CD4-positive, alpha-beta T cell treated with Interleukin-21 for 1 hour (primary cell): Measurements from ENCODE around the gene PPP2R3B.
"Not testable (repeated sequence)": the region's sequence is repeated elsewhere in the genome, so short reads cannot be mapped to it uniquely, and the experiment has no call there.

Source experiments
- DNase-seq: peaks from one replicate; pipeline ENCODE4 v3.0.0-alpha.2; 2020

Gene PPP2R3B

GRCh38 chrX:317424-318067 is 69.2 kb downstream of the PPP2R3B start:
- DNase-seq = no peak

DNA sequence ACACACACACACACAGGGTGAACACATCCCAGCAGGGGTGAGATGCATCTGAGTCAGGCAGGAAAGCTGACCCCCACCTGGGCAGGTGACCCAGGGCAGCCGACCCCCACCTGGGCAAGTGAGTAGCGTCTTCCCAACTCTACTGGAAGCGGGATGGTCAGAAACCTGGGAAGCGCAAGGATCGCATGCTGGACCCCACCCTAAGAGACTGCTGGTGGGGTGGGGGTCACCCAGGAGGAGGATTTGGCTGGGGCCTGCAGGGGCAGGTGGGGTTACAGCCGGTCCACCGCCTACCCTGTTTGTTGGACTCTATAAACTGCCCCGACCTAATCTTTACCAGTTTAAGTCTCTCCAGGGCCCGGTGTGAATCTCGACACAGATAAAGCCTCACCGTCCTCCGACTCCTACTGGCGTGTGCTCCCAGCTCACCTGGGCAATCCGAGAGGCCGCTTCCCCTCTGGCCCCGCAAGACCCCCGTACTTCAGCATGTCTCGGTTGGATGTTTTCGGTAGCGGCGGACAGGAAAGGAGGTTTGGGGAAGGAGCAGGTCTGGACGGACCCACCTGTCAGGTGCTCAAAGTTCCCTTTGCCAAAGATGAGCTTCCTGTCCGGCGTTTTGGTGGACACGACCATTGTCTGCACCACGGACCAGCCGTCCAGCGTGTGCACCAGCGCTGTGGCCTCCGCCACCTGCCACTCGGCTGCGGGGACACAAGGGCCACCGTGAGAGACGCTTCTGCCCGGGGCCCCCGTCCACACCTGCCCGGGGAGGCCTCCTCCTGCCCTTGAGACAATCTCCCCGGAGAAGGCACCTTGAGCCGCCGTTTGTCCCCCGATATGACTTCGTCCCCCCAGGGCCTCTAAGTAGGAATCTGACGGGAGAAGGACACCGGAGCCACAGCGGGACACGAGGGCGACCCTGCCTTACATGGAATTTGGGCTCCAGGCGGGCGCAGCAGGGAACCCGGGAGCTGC is 70.1 kb downstream of the PPP2R3B start:
- DNase-seq = no peak

- no peak for DNase-seq
Measured at GRCh38 chrX:314781-315595, 71.7 kb downstream of the PPP2R3B start.

- DNase-seq = no peak
Measured at GRCh38 chrX:314049-314448, 72.7 kb downstream of the PPP2R3B start.

DNA sequence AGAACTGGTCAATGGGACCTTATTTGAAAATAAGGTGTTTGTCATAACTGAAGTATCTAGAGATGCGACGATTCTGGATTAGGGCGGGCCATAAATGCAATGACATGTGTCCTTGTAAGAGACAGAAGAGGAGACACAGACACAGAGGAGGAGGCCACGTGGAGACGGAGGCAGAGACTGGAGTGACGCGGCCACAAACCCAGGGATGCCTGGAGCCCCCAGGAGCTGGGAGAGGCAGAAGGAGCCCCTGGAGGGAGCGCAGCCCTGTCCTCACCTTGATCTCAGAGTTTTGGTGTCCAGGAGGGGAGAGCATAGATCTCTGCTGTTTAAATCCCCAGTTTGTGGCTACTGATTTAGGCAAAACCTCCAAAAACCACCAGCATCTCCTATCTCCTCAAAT is 73.2 kb downstream of the PPP2R3B start:
- no peak for DNase-seq

DNA sequence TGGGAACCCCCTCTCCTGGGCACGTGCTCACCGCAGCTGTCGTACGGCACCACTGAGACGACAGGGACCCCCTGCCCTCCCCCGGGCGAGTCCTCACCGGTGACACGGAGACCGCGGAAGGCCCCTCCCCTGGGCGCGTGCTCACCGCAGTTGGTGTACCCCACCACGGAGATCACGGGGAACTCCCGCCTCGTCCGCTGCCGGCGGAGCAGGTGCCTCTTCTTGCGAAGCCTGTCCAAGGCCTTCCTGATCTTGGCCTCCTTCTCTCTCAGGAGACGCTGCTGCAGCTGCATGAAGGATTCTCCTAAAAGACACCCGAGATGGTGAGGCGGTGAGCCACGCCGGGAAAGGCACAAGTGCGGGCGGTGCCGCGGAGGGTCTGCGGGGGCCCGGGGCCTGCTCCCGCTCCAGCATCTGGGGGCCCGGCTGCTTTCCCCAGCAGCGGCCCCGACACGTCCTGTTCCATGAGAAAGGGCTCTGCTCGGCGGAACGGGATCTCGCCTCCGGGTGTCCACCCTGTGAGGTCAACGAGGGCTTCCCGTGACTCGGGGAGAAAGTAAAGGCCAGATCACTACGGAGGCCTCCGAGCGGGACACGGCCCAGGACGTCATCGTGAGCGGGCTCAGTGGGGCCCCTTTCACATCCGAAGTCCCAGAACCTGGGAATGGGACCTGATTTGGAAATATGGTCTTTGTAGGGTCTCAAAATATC is 73.9 kb downstream of the PPP2R3B start:
- DNase-seq = no peak

DNA sequence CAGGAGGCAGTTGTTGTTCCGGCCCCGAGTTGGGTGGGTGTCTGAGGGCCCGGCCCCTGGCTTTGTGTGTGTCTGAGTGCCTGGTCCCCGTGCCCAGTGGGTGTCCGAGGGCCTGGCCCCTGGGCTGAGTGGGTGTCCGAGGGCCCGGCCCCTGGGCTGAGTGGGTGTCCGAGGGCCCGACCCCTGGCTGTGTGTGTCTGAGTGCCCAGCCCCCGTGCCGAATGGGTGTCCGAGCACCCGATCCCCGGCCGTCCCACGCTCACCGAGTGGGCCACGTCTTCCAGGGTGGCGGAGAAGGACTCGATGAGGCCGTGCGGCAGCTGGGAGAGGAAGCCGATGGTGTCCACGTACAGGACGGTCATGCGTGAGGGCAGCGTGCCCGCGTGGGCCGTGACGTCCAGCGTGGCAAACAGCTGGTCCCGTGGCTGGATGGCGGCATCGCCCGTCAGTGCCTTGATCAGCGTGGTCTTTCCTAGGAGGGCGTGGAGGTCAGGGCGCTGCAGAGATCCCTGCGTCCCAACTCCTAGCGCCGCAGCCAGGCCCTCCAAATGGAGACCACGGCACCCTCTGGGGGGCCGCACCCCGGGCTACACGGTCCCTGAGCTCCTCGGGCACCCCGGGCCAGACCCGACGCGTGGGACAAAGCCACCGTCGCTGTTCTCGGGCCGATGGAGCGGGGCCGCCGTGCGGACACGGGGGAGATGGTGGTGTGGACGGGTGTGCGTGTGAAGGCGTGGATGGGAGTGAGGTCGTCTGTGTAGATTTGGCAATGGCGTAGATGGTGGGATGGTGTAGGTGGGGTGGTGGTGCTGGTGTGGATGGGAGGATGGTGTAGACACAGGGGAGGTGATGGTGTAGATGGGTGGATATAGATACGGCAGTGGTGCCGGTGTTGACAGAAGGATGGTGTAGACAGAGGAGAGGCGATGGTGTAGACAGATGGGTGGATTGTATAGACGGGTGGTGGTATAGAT is 75.3 kb downstream of the PPP2R3B start:
- DNase-seq = no peak

- DNase-seq = no peak
Measured at GRCh38 chrX:310621-311155, 76.0 kb downstream of the PPP2R3B start.

GRCh38 chrX:308821-309520 is 77.7 kb downstream of the PPP2R3B start:
- DNase-seq = no peak

DNA sequence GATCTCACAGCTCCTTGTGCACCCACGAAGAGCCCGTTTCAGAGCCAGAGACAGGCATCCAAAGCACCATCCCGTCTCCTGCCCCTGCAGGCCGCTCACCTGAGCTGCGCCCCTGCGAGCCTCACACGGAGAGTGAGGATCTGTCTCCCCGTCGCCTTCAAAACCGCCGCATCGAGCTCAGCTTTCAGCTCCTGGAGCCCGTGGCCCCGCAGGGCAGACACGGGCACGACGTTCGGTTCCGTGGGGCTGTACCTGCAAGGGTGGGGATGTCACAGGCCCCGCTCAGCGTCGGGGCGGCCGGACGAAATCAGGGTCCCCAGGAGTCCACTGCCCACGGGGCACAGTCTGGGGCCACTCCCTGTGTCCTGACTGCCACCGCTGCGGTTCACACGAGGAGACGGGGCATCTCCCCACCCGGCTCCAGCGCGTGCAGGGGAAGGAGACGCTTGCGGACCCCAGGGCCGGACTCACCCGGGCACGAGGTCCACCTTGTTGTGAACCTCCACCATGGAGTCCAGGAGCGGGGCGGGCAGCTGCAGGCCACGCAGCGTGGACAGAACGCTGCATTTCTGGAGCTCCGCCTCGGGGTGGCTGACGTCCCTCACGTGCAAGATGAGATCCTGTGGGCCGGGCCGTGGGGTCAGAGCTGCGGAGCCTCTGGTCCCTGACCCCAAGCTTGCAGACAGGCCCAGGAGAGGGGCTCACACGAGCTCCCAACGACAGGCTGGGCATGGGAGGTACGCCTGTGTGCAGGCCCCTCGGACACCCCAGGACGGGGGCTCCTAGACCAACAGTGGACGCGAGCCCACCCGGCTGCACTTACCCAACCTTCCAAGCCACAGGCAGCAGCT is 79.2 kb downstream of the PPP2R3B start:
- no peak for DNase-seq

- DNase-seq = not testable (repeated sequence)
Measured at GRCh38 chrX:306614-307251, 80.0 kb downstream of the PPP2R3B start.

DNA sequence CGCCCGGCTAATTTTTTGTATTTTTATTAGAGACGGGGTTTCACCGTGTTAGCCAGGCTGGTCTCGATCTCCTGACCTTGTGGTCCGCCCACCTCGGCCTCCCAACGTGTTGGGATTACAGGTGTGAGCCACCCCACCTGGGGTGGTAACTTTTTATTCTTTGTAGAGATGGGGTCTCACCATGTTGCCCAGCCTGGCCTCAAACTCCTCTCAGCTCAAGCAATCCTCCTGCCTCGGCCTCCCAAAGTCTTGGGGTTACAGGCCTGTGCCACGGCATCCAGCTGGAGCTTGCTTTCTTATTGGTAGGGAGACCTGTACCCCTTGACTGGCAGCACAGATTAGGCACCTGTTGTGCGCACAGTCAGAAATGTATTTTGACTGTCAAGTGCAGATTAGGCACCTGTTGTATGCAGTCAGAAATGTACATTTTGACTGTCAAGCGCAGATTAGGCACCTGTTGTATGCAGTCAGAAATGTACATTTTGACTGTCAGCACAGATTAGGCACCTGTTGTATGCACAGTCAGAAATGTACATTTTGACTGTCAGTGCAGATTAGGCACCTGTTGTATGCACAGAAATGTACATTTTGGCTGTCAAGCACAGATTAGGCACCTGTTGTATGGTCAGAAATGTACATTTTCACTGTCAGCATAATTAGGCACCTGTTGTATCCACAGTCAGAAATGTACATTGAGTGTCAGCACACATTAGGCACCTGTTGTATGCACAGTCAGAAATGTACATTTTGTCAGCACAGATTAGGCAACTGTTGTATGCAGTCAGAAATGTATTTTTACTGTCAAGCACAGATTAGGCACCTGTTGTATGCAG is 80.7 kb downstream of the PPP2R3B start:
- DNase-seq = not testable (repeated sequence)

DNA sequence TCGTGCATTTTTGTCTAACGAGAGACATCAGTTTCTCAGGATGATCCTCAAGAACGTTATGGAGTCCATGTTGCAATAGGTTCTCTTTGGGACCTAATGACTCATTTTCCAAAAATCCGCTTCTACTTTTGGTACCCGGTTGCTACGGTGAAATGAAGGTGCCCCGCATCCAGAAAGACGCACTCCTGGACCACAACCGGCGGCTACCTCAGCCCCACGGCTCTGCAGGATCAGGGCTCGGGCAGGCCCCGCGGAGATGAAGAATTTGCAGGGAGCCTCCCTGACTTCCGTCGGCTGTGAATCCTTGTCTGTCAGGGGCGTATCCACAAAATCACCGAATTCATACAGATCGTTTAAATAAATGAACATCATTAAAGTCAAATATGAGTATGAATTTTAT is 83.7 kb downstream of the PPP2R3B start:
- DNase-seq = no peak

DNA sequence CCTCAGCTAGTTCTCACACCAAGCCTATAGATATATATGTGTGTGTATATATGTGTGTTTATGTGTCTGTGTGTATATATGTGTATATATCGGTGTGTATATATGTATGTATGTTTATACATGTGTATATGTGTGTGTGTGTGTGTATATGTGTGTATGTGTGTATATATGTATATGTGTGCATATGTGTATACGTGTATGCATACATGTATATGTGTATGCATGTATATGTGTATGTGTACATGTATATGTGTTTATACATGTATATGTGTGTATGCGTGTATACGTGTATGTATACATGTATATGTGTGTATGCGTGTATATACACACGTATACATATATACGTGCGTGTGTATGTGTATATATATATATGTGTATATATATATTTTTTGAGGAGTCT is 86.4 kb downstream of the PPP2R3B start:
- no peak for DNase-seq

DNA sequence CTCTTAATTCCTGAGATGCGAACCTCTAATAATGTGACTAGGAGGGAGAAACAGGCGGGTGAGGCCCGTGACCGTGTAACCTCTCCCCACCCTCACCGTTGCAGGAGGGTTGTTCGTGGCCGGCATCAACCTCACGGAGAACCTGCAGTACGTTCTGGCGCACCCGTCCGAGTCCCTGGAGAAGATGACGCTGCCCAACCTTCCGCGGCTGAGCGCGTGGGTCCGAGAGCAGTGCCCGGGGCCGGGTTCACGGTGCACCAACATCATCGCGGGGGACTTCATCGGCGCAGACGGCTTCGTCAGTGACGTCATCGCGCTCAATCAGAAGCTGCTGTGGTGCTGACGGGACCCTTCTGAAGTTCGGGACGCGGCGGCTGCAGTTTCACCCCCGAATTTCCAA is 87.7 kb downstream of the PPP2R3B start:
- no peak for DNase-seq

- no peak for DNase-seq
Measured at GRCh38 chrX:295136-295535, 91.6 kb downstream of the PPP2R3B start.

DNA sequence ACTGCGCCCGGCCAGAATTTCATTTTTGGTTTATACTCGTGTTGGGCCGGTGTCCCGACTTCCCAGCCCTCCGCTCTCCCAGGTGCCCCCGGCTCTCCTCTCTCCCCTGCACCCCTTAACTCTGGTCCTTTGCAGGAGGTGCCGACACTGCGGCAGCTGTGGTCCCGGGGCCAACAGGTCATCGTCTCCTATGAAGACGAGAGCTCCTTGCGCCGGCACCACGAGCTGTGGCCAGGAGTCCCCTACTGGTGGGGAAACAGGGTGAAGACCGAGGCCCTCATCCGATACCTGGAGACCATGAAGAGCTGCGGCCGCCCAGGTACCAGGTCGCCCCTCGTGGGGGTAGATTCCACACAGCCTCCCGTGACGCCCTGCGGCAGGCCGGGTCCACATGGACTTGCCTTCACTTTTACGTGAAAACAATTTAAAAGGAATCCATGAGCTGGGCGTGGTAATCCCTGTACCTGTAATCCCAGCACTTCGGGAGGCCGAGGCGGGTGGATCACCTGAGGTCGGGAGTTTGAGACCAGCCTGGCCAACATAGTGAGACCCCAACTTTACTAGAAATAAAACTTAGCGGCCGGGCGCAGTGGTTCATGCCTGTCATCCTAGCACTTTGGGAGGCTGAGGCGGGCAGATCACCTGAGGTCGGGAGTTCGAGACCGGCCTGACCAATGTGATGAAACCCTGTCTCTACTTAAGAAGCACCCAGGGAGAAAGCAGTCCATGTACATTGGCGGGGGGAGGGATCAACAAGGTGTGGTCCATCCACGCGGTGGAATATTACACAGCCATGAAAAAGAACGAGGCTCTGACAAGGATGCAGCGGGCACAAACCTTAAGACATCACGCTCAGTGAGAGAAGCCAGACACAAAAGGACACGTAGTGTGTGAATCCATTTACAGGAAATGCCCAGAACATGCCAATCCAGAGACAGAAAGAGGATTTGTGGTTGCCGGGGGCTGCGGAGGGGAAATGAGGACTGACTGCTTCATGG is 93.5 kb downstream of the PPP2R3B start:
- DNase-seq = no peak
